HG02678 (cell line): ENCODE measurements around the gene SIN3A.
"Not testable (repeated sequence)": the region's sequence is repeated elsewhere in the genome, so short reads cannot be mapped to it uniquely, and the experiment has no call there.

Experiments used
- ATAC-seq: cut with Tn5 transposase; IDR thresholded peaks from one replicate; pipeline ENCODE4 v1.9.1; 2021; ENCODE audit warnings: mild to moderate bottlenecking, moderate library complexity; ENCODE audit not compliant: unreplicated experiment

The SIN3A gene

DNA sequence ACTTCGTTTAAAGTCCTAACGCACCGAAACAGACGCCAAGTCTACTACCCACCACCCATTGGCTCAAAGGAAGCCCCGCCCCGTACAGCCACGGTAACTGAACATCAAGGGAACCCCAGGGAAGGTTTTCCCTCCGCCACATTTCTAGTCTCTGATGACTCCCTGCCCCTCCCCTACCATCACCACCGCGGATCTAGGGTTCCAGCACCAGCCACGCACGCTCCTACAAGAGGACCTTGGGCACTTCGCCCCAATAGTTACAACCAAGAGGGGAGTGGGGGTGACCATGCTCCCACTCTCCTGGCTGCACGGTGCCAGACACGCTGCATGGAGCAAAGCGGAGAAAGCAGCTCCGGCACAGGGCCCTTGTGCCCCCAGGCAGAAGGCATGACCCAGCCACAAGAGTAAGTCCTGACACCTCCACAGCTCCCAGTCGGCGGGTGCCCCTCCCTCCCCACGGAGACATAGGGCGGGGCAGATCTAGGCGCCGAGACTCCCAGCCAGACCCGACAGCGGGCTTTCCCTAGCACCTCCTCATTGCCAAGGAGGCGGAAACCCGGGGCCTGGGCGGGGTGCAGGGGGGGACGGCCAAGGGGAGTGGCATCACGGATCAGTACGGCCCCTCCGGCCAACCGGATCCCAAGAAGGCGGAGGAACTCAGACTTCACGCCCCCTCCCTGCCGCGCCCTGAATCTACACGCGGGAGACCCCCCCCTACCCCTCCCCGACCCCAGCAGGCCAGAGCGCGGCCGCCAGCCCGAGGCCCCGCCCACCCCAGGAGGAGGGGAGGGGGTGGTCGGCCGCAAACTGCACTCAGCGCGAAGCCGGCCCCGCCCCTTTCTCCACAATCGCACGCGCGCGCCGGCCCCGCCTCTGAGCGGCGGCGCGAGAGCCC is 936 bp downstream of the SIN3A start:
- peak; percentile 23 for ATAC-seq

DNA sequence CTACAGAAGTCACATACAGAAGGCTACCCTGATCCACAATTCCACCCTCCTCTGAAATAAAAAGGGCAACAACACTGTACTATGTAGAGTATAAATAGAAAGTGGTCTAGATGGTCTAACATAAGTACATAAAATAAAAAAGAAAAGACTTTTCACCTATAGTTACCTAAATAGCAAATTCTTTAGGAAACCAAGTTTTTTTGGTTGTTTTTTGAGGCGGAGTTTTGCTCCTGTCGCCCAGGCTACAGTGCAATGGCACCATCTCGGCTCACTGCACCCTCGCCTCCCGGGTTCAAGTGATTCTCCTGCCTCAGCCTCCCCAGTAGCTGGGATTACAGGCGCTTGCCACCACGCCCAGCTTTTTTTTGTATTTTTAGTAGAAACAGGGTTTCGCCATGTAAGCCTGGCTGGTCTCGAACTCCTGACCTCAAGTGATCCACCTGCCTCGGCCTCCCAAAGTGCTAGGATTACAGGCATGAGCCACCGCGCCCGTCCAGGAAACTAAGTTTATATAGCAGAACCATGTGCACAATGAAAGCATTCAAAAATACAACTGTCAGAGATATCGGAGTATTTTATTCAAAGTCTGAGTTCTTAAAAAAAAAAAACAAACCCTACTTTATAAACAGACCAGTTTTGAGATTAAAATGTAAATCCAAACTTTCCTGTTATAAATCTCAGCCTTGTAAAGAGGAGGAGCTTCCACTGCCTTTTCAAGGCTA is 1.7 kb downstream of the SIN3A start:
- ATAC-seq = no peak

DNA sequence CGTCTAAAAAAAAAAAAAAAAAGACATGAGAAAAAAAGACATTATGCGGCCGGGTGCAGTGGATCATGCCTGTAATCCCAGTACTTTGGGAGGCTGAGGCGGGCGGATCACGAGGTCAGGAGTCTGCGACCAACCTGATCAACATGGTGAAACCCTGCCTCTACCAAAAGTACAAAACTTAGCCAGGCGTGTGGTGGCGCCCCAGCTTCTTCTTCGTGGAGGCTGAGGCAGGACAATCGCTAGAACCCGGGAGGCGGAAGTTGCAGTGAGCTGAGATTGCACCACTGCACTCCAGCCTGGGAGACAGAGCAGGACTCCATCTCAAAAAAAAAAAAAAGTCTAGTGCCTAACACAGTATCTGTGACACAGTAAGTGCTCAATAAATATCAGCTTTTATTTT is 3.3 kb downstream of the SIN3A start:
- ATAC-seq = not testable (repeated sequence)

DNA sequence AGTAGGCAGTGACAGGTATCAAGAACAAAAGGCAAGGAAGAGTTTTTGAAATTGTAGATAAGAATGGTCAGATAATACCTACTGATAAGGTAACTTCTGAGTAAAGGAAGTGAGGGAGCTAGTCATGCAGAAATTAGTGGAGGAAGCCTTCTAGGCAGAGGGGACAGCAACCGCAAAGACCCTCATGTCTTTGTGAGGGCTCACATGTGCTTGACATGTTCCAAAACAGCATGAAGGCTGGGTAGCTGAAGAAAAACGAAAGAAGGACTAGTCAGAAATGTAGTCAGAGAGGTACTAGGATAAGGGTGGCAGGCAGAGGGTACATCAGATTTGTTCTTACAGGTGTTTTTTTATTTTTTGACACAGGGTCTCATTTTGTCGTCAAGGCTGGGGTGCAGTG is 5.3 kb downstream of the SIN3A start:
- ATAC-seq = no peak

DNA sequence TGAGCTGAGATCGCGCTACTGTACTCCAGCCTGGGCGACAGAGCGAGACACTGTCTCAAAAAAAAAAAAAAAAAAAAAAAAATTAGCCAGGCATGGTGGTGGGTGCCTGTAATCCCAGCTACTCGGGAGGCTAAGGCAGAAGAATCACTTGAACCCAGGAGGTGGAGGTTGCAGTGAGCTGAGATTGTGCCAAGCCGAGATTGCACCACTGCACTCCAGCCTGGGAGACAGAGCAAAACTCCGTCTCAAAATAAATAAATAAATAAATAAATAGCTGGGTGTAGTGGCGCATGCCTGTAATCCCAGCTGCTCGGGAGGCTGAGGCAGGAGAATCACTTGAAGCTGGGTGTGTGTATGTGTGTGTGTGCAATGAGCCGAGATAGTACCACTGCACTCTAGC is 6.2 kb downstream of the SIN3A start:
- ATAC-seq = not testable (repeated sequence)

DNA sequence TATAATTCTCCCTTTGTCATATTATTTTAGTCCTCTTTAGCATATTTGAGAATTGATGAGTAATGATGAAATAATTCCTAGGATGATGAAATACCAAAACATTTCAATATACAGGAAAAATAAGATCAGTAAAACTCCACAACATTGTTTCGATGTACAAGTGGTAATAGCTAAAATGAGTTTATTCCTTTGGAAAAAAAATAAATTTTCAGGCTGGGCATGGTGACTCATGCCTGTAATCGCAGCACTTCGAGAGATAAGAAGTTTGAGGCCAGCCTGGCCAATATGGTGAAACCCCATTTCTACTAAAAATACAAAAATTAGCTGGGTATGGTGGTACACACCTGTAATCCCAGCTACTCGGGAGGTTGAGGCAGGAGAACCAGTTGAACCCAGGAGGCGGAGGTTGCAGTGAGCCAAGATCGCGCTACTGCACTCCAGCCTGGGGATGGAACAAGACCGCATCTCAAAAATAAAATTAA is 7.5 kb downstream of the SIN3A start:
- ATAC-seq = not testable (repeated sequence)

DNA sequence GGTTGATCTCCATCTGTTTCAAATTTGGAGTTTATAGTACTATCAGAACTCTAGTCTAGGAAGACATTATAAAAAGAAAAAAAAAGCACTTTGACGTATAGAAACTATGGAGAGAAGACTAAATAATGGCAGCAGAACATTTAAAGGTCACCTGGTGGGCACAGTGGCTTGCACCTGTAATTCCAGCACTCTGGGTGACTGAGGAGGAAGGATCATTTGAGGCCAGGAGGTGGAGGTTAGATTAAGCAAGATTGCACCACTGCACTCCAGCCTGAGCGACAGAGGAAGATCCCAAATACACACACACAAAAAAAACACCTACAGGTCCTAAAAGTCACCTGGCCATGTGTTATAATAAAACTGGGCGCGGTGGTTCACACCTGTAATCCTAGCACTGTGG is 13.8 kb downstream of the SIN3A start:
- no peak for ATAC-seq

DNA sequence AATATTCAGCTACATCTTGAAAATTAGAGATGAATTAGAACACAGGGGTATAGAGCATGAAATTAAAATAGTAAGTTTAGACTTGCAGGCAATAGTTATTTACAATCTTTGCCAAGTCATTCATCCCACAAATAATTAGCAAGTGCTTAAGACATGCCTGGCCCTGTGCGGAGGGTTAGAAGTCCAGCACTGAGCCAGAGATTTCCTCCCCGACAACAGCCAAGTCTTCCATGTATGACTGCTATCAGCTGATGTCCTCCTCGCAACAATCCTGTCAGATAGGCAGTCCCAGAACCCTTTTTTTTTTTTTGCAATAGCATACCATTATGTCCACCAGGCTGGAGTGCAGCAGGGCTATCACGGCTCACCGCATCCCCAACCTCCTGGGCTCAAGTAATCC is 14.6 kb downstream of the SIN3A start:
- ATAC-seq = no peak

DNA sequence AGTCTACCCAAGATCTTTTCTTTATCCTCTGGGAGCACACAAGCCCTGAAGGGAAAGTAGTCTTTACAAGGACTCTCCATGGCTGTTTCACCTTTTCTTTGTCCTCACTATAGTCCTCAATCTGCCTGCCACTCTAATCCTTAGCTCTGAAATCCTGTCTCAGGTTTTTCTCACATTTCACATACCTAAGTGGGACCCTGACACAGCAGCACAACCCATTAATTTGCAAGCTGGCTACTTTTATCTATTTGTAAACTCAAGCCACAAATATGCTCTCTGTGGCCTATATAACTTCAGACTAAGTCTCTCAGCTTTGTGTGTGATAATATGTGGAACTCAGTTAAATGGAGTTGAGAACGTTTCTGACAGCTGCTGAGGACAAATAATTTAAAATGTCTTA is 19.8 kb downstream of the SIN3A start:
- ATAC-seq = no peak

DNA sequence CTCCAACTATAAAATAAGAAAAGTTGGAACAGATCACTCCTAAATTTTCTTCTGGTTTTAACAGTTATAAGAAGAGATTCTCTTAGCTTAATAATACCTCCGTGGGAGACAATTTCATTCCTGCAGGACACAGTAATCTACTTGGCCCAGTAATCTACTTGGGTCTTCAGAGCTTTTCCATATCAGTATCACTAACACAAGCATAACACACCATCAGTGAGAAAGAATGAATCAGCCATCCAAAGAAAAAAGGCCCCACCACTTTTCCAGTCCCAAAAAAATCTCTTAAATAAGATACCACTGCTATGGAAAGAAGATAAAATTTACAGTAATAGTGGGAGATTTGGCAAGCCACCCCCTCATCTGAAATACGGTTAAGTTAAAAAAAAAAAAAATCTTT is 20.2 kb downstream of the SIN3A start:
- no peak for ATAC-seq

DNA sequence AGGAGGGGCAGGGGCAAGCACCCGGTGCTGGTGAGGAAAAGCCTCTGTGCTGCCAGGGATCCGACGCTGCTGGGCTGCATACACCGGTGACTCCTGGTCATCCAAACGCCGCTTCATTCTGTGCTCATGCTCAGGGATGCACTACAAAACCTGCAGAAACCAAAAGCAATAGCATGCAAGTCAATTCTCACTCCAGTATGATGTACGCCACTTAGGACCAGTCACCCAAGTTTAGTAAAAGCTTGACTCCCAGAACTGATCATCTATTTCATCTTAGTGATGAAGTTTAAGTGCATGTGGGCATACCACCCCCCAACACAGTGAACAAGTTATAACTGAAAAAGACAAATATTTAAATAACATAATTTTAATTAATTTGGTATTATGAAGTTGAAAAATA is 21.2 kb downstream of the SIN3A start:
- no peak for ATAC-seq

DNA sequence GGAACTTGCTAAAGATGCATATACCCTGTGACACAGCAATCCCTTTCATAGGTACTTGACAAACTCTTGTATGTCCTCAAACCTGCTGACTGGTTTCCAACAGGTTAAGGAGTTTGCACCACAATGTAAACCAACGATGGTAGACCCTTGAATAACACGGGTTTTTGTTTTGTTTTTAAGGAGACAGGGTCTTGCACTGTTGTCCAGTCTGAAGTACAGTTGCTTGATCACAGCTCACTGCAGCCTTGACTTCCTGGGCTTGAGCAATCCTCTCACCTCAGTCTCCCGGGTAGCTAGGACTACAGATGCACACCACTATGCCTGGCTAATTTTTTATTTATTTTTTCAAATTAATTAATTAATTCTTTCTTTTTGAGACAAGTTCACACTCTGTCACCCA is 23.3 kb downstream of the SIN3A start:
- no peak for ATAC-seq

DNA sequence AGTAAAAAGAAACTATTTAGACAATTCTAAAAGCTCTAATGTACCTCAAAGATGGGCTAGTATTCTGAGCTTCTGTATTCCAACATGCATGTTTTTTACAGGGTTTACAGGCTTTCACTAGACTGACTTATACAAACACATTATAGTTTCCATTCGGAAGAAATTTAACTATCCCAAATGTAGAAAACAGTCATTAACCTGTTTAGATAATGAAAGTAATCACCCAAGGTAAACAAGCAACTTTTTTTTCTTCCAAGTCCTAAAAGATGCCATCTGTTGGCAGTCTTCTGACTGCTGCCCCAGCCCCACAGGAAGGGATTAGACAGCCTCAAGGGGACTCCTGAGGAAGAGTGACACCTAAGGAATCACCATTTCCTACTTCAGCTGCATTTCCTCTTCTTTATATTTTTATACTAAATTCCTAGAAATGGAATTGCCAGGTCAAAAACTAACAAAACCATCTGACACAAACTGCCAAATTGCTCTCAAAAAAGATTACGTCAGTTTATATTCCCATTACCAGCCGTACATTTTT is 25.5 kb downstream of the SIN3A start:
- no peak for ATAC-seq

DNA sequence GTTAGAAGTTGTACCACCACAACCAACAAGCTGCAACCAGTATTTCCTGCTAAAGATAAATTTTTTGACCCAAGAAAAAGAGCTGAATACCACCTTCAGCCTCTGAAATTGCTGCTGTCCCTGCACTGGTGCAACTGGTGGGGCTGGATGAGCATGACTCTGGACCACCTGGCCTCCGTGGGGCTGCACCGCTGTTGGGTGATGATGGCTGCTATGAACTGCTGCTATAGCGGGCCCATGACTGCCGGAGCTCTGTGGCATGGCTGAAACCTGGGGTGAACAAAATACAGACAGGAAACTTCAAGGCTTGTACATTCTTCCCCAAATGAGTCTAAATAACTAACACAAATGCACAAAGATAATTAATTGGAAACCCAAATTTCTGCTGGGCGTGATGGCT is 28.9 kb downstream of the SIN3A start:
- no peak for ATAC-seq

DNA sequence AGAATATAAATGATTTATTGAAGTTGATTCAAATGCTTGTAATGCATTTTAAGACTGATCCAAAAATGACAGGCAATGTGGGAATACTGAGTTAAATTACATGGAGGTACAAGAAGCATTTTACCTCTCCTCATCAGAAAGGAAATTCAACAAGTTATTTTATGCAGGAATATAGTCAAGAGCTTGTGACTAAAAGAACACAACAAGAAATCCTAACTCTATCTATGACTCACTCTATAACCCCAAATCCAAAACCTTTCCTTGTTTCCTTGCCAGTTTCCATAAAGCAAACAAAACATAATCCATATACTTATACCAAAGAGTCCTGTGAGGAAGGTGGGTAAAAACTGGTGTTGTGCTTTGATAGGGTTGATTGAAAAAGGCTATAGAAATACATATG is 30.8 kb downstream of the SIN3A start:
- no peak for ATAC-seq

DNA sequence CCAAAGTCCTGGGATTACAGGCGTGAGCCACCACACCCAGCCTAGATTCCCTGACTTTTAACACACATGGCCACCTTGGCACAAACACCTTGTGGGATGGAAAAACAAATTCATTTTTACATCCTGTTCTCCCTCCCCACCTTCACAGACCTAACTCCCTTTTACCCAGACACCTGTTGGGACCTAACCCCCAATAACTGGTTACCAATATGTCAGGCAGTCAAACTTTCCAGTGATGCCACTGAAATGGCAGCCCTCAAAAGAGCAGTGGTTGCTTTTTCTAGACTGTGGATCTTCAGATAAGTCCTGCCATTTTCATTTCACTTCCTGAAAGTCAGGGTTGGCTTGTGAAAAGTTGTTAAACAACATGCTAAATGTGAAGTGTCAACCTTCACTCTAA is 34.9 kb downstream of the SIN3A start:
- ATAC-seq = no peak

DNA sequence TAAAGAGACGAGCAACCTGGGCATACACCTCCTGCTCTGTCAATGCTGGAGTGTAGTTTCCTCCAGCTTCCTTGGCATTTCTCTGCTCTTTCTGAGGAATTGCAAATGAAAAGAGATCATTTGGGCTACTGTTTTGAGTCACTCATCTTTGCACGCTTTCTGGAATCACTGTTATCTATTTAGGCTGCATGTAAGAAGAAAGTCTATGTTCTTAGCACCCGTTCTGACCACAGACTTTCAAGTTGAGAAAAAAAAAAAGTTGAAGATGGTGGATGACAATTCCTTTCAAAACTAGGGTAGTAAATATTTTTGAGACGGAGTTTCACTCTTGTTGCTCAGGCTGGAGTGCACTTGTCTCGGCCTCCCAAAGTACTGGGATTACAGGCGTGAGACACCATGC is 41.3 kb downstream of the SIN3A start:
- ATAC-seq = no peak

DNA sequence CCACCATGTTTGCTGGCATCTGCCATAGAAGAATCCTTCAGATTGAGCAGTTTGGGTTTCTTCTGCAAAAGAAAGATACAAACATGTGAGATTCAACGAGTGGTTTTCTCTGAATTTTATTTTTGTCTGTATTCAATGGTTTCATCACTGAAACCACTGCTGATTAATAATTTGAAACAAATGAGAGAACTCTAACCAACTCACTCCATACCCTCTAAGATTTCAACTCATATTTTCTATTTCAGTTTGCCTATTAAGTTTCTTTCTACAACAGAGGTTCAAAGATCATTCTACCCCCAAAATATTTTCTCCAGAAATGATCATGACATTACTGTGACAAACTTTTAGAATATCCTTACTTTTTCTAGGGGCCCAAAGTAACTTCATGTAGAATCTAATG is 44.4 kb downstream of the SIN3A start:
- ATAC-seq = no peak

DNA sequence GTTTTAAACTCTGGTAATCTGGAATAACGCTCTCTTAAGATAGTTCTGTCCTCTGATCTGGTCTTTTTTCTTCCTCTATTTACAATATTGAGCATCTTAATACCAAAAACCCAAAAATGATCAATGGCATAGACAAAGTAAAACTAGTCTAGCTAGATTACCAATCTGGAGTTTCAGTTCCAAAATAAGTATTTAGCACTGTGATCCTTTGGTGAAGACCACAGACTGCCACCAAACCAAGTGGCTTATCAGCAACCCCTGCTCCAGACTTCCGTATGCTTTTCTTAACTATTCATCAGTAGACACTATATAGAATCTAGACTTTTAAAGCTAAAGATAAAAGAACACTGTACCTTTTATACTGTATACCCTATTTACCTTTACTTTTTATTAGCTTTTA is 47.6 kb downstream of the SIN3A start:
- no peak for ATAC-seq

DNA sequence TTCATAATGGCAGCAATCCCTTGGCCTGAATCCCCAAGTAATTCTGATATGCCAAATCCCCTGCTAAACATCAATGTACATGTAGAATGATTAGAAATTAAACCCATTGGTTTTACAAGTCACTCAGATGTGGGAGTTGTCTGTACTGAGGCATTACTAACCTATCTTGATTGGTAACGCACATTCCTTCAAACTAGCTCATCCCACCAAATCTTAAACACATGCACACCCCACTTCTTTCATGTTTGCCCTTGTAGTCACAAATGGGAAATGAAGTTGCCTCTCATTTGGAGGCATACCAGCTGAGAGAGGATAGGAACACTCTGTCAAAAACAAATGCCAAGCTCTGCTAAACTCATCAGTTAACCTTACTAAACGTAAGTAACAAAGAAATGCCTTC is 54.0 kb downstream of the SIN3A start:
- no peak for ATAC-seq

DNA sequence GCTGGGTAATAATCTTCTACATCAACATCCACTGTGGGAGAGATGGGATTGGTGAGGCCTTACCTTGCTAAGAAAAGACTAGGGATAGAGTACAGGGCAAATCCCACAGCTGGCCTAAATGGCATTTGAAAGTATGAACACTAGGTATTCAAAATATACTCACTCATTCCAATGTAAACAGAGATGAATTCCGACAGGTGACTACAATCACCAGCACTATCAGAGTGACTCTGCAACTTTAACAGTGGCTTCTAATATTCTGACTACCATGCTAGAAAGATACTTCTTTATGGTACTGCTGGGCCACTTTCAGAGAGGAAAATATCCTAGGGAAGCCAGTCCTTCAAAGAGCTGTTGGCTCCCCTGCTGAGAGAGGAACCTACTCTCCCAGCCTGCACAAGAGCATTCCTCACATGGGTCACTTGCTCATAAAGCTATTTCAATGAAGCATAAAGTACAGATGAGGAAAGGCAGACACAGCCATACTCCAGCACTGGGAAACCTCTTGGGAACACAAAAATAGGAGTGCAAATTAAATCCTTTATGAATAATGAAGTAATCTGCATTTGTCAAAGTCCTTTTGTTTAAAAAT is 61.6 kb downstream of the SIN3A start:
- no peak for ATAC-seq

DNA sequence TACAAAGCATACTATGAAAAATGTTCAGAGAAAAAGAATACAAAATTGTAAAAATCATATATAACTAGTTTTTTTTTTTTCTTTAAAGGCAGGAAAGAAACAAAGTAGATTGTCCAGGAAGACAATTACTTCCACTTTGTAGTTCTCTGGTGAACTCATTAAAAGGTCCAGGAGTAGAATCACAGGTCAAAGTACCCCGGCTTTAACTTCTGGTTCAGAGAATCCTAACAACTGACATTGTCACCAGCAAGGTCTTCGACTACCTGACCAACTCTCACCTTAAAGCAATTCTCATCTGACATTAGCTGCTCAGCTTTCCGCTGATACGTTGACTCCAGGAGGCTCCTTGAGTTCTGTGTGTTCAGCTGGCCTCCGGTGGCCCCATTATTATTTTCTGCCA is 67.5 kb downstream of the SIN3A start:
- not testable (repeated sequence) for ATAC-seq
